A549 (cell line): ENCODE data around the gene PADI4.

Experiments used
- BHLHE40 ChIP-seq: IDR thresholded peaks from 2 replicates; pipeline ENCODE4 v1.6.1; 2012; ENCODE audit warnings: low read depth, low read length, inconsistent platforms
- CTCF ChIP-seq: fragments of >200 bp; sonication (Bioruptor Twin); formaldehyde crosslinking; IDR thresholded peaks from 3 replicates; pipeline ENCODE4 v1.5.1; 2016
- EP300 ChIP-seq, 2 experiments: fragments of >200 bp; sonication (Bioruptor Twin); formaldehyde crosslinking; IDR thresholded peaks; 2 replicates in 1 of 2; 3 replicates in 1 of 2; pipeline ENCODE4 v1.6.1; 2016 to 2017
- ESRRA ChIP-seq: fragments of 150-350 bp; IDR thresholded peaks from 2 replicates; pipeline ENCODE4 v1.6.1; 2014; ENCODE audit warnings: mild to moderate bottlenecking, low read length, borderline replicate concordance
- JUN ChIP-seq, 2 experiments: fragments of >200 bp; sonication (Bioruptor Twin); formaldehyde crosslinking; IDR thresholded peaks; 2 replicates in 1 of 2; 3 replicates in 1 of 2; pipeline ENCODE4 v1.6.1; 2016 to 2017
- REST ChIP-seq: fragments of 200-600 bp; sonication (generic); IDR thresholded peaks from 2 replicates; pipeline ENCODE4 v1.6.1; 2016; ENCODE audit warnings: antibody characterized with exemption, mild to moderate bottlenecking, moderate library complexity
- SREBF2 ChIP-seq: fragments of 450-650 bp; IDR thresholded peaks from 2 replicates; pipeline ENCODE4 v1.6.1; 2014; ENCODE audit warnings: mild to moderate bottlenecking, moderate library complexity

DNA sequence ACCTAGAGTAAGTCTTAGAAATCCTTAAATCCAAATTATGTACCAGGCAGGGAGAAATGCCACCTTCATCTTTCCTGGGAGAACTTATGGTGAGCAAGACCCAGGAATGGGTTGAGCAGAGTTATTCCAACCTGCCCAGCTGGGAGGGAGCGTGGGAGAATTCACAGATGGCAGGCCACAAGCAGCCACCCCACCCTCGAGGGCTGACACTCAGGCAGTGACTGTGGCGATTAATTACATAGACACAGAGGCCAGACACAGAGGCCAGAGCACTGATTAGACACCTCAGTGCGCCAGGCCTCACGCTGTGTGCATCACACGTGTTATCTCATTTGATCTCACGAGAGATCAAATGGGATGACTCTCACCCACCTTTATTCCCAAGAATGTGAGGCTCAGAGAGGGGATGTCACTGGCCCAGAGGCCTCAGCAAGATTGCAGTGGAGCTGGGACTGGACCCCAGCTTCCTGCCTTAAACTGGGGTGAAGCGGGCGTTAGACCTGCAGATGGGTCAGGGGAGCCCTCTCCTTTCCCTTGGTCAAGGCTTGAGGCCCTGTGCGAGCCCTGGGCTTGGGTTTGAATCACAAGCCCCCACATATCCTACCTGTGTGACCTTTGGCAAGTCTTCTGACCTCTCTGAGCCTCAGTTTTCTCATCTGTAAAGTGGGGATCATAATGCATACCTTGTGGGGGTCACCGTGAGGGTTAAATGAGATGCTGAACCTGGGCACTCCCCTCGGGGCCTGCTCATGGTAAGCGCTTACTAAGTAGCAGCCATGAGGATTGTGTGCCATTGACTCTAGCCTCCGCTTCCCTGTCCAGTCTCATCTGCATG is 28.8 kb upstream of the PADI4 start:
- TF ChIP-seq CTCF (no peak), REST (no peak), ESRRA (no peak), SREBF2 (no peak), JUN (IDR thresholded peaks at IDR 0.05) (no peak), BHLHE40 (no peak), EP300 (IDR thresholded peaks at IDR 0.05) (no peak)
